SK-N-SH (cell line): ENCODE measurements around the gene NTPCR. TPM values are rescaled to one million over a fixed set of nuclear protein-coding genes. Genes with fewer than 3 reads are reported as not detected.

ENCODE experiments used
- CTCF ChIA-PET: fragments of 300-600, 350-600 bp; formaldehyde crosslinking; extraction: SDS; loops from one replicate; lab custom pipeline; 2021; lab: Yijun Ruan, JAX
- POLR2A ChIA-PET: fragments of 350-600 bp; sonication (Branson Sonifier 250); formaldehyde crosslinking; extraction: SDS; loops from one replicate; lab custom pipeline; 2020; ENCODE audit warnings: antibody characterized with exemption, inconsistent platforms; lab: Yijun Ruan, JAX
- DNase-seq: peaks from one replicate; pipeline ENCODE4 v3.0.0; 2012
- H2AFZ ChIP-seq: fragments of 200-600 bp; sonication (generic); 2 replicates; pipeline ENCODE4 v1.8.1; 2016; ENCODE audit warnings: antibody characterized with exemption, mild to moderate bottlenecking, low read depth
- H3F3A ChIP-seq: fragments of 200-600 bp; sonication (generic); replicated peaks from 2 replicates; pipeline ENCODE3; 2016; ENCODE audit warnings: antibody characterized with exemption, mild to moderate bottlenecking; ENCODE audit not compliant: insufficient read depth
- H3K27ac ChIP-seq, 2 experiments: fragments of 200-500 bp in 1 of 2; fragments of 200-600 bp in 1 of 2; sonication (Bioruptor generic) in 1 of 2; sonication (generic), shearing (Covaris generic) in 1 of 2; 2 replicates each; pipeline versions ENCODE4 v1.5.1 to v1.6.1; 2014 to 2016; ENCODE audit warnings: low read depth in 2 of 2, inconsistent platforms in 1 of 2, low read length in 1 of 2, mild to moderate bottlenecking in 1 of 2, mixed read lengths in 1 of 2
- H3K27me3 ChIP-seq: fragments of 200-600 bp; sonication (generic), shearing (Covaris generic); 2 replicates; pipeline ENCODE4 v1.6.1; 2016; ENCODE audit warnings: mixed run types; ENCODE audit not compliant: insufficient read depth
- H3K36me3 ChIP-seq, 2 experiments: fragments of 200-500 bp in 1 of 2; fragments of 200-600 bp in 1 of 2; sonication (Bioruptor generic) in 1 of 2; sonication (generic) in 1 of 2; replicated peaks in 1 of 2; 2 replicates each; pipeline versions ENCODE3 to v1.5.1; 2014 to 2016; ENCODE audit warnings: low read length in 1 of 2, mild to moderate bottlenecking in 1 of 2; ENCODE audit not compliant: insufficient read depth in 2 of 2, control insufficient read depth in 1 of 2
- H3K4me1 ChIP-seq, 2 experiments: fragments of 200-500 bp in 1 of 2; fragments of 200-600 bp in 1 of 2; sonication (Bioruptor generic) in 1 of 2; sonication (generic), shearing (Covaris generic) in 1 of 2; 2 replicates each; pipeline versions ENCODE4 v1.5.1 to v1.6.1; 2014 to 2016; ENCODE audit warnings: low read depth in 1 of 2, low read length in 1 of 2, mixed run types in 1 of 2; ENCODE audit not compliant: insufficient read depth in 2 of 2, control insufficient read depth in 1 of 2
- H3K4me2 ChIP-seq: fragments of 200-600 bp; sonication (generic), shearing (Covaris generic); 2 replicates; pipeline ENCODE4 v1.6.1; 2017; ENCODE audit warnings: mixed run types
- H3K4me3 ChIP-seq, 2 experiments: fragments of 200-500 bp in 1 of 2; fragments of 200-600 bp in 1 of 2; sonication (Bioruptor generic) in 1 of 2; sonication (generic), shearing (Covaris generic) in 1 of 2; 2 replicates each; pipeline versions ENCODE4 v1.5.1 to v1.8.1; 2014 to 2016; ENCODE audit warnings: low read depth in 2 of 2, inconsistent platforms in 1 of 2, low read length in 1 of 2, mild to moderate bottlenecking in 1 of 2, mixed read lengths in 1 of 2, moderate library complexity in 1 of 2
- H3K79me2 ChIP-seq: fragments of 200-600 bp; sonication (generic); 2 replicates; pipeline ENCODE4 v1.8.1; 2017; ENCODE audit warnings: mild to moderate bottlenecking; ENCODE audit not compliant: insufficient read depth
- H3K9ac ChIP-seq: fragments of 200-600 bp; sonication (generic); 2 replicates; pipeline ENCODE4 v1.6.1; 2017; ENCODE audit warnings: mixed run types
- H3K9me2 ChIP-seq: fragments of 200-600 bp; sonication (generic); 2 replicates; pipeline ENCODE4 v1.6.1; 2017; ENCODE audit warnings: mixed run types
- H3K9me3 ChIP-seq: fragments of 200-600 bp; sonication (generic); 2 replicates; pipeline ENCODE4 v1.6.1; 2017; ENCODE audit warnings: mixed run types, mild to moderate bottlenecking, moderate library complexity
- H4K20me1 ChIP-seq: fragments of 200-600 bp; sonication (generic); 2 replicates; pipeline ENCODE4 v1.6.1; 2017; ENCODE audit warnings: mild to moderate bottlenecking, mixed run types; ENCODE audit not compliant: insufficient read depth
- CHD2 ChIP-seq: fragments of 150-350 bp; IDR thresholded peaks from 2 replicates; pipeline ENCODE4 v1.6.1; 2018; ENCODE audit warnings: low read length; ENCODE audit not compliant: partially characterized antibody
- ELF1 ChIP-seq: IDR thresholded peaks from 2 replicates; pipeline ENCODE4 v1.4.0; 2012
- EZH2phosphoT487 ChIP-seq: fragments of 200-600 bp; sonication (generic); IDR thresholded peaks from 2 replicates; pipeline ENCODE4 v1.6.1; 2017; ENCODE audit warnings: low read depth, mixed run types, mild to moderate bottlenecking, antibody characterized with exemption, moderate library complexity, borderline replicate concordance
- FOXJ3 ChIP-seq: sonication (generic); formaldehyde crosslinking; IDR thresholded peaks from 2 replicates; pipeline ENCODE4 v1.5.1; 2020; ENCODE audit warnings: mild to moderate bottlenecking, missing genetic modification reagents
- FOXM1 ChIP-seq: IDR thresholded peaks from 2 replicates; pipeline ENCODE4 v1.4.0; 2012; ENCODE audit warnings: low read depth, mild to moderate bottlenecking
- GABPA ChIP-seq: IDR thresholded peaks from 2 replicates; pipeline ENCODE4 v1.4.0; 2012; ENCODE audit warnings: low read depth, mild to moderate bottlenecking
- GATA2 ChIP-seq: sonication (generic); formaldehyde crosslinking; IDR thresholded peaks from 2 replicates; pipeline ENCODE4 v1.5.0; 2020; ENCODE audit warnings: mild to moderate bottlenecking, missing genetic modification reagents
- MXI1 ChIP-seq: IDR thresholded peaks from 2 replicates; pipeline ENCODE4 v1.6.1; 2012; ENCODE audit warnings: mild to moderate bottlenecking, low read depth, low read length, improper control_type of control experiment
- NRF1 ChIP-seq: IDR thresholded peaks from 2 replicates; pipeline ENCODE4 v1.6.1; 2012; ENCODE audit warnings: low read depth, mild to moderate bottlenecking, low read length
- PBX3 ChIP-seq: IDR thresholded peaks from 2 replicates; pipeline ENCODE4; 2012
- POLR2AphosphoS5 ChIP-seq: IDR thresholded peaks from 2 replicates; pipeline ENCODE4 v1.6.1; 2012; ENCODE audit warnings: low read depth, low read length
- RAD21 ChIP-seq: IDR thresholded peaks from 2 replicates; pipeline ENCODE4 v1.6.1; 2012; ENCODE audit warnings: mild to moderate bottlenecking, low read length
- RCOR1 ChIP-seq: fragments of 150-350 bp; IDR thresholded peaks from 2 replicates; pipeline ENCODE4 v1.6.1; 2017; ENCODE audit warnings: antibody characterized with exemption, low read length
- RFX5 ChIP-seq: IDR thresholded peaks from 2 replicates; pipeline ENCODE4 v1.6.1; 2012; ENCODE audit warnings: mild to moderate bottlenecking, improper control_type of control experiment, low read length
- RXRA ChIP-seq: IDR thresholded peaks from 2 replicates; pipeline ENCODE4 v1.4.0; 2012; ENCODE audit warnings: low read depth, mild to moderate bottlenecking, borderline replicate concordance
- SIN3A ChIP-seq: IDR thresholded peaks from 2 replicates; pipeline ENCODE4 v1.6.1; 2012; ENCODE audit warnings: low read depth, mild to moderate bottlenecking, low read length, moderate library complexity, borderline replicate concordance
- SMC3 ChIP-seq: IDR thresholded peaks from 2 replicates; pipeline ENCODE4 v1.6.1; 2012; ENCODE audit warnings: low read depth, low read length, improper control_type of control experiment
- TAF1 ChIP-seq: IDR thresholded peaks from 2 replicates; pipeline ENCODE4 v1.6.1; 2012; ENCODE audit warnings: low read depth, mild to moderate bottlenecking, low read length, moderate library complexity, borderline replicate concordance
- TCF12 ChIP-seq: IDR thresholded peaks from 2 replicates; pipeline ENCODE4 v1.4.0; 2012
- TEAD4 ChIP-seq: IDR thresholded peaks from 2 replicates; pipeline ENCODE4 v1.4.0; 2012; ENCODE audit warnings: mild to moderate bottlenecking, borderline replicate concordance; ENCODE audit not compliant: insufficient read depth
- USF2 ChIP-seq: fragments of 150-350 bp; IDR thresholded peaks from 2 replicates; pipeline ENCODE4 v1.6.1; 2017; ENCODE audit warnings: antibody characterized with exemption, low read length, low read depth, borderline replicate concordance
- YY1 ChIP-seq: IDR thresholded peaks from 2 replicates; pipeline ENCODE4 v1.4.0; 2012; ENCODE audit warnings: low read depth, mild to moderate bottlenecking
- WGBS: methylation state at CpG from one replicate; pipeline ENCODE4 v1.1.6; 2017; ENCODE audit warnings: low lambda C conversion rate; 5-methylcytosine and 5-hydroxymethylcytosine counted together
- polyA plus RNA-seq, 3 experiments: library from polyadenylated mRNA; depleted of rRNA; stranded (reverse); fragments of >200 nt; gene quantifications; 2 replicates each; pipeline ENCODE4 v1.2.3, GENCODE V29; 2012
- TF ChIP-seq, protein P1 (sequence below): IDR thresholded peaks from 2 replicates; pipeline ENCODE4 v1.4.0; 2012; ENCODE audit warnings: low read depth, borderline replicate concordance

Gene NTPCR
- polyA plus RNA-seq, 1 of the 3 experiments (the other 2 are of a cell fraction) = 20.8 TPM

DNA sequence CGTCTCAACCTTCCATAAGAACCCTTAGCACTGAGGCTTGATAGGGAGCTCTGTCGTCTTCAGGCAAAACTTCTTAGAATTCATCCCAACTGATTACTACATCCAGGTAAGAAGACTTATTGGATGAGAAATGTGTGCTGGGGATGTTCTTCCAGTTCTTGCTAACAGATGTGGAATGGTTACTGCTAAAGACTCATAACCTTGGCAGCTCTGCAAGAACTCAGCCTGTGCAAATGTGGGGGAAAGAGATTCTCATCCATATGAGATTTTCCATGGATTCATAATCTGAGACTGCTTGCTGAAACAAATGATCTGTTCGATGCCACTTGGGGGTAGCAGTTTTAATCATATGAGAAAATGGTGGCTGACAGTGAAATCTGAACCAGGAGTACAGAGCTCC is 48.2 kb downstream of the NTPCR start:
- no peak for DNase-seq
- WGBS = 86% methylated on average over 3 of the region's 3 CpGs
- TF ChIP-seq TCF12 (no peak), EZH2phosphoT487 (no peak), GATA2 (no peak), CHD2 (no peak), YY1 (no peak), ELF1 (no peak)
- TF ChIP-seq, protein P1, sequence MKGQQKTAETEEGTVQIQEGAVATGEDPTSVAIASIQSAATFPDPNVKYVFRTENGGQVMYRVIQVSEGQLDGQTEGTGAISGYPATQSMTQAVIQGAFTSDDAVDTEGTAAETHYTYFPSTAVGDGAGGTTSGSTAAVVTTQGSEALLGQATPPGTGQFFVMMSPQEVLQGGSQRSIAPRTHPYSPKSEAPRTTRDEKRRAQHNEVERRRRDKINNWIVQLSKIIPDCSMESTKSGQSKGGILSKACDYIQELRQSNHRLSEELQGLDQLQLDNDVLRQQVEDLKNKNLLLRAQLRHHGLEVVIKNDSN = no peak
- no peaks in the 10 kb centered on the region for H3F3A ChIP-seq
- H3K36me3 ChIP-seq = peaks cover 3 to 16% of the 10 kb centered on the region in 2 experiments
- CTCF ChIA-PET = interaction anchor here (0.6 to 1.5 kb wide), 2 partner anchors 13 to 46 kb away, joined by 3 to 4 read pairs; no protein-coding TSS in a partner anchor
- no peak overlapping the region for H3K27ac ChIP-seq
- no peak overlapping the region for H3K4me2 ChIP-seq
- H3K4me1 ChIP-seq = no peaks in the 10 kb centered on the region
- H3K79me2 ChIP-seq = no peaks in the 10 kb centered on the region
- POLR2A ChIA-PET = no interaction called here
- no peak overlapping the region for H3K9ac ChIP-seq
- no peaks in the 10 kb centered on the region for H4K20me1 ChIP-seq
- H3K4me3 ChIP-seq = no peak overlapping the region
- no peak overlapping the region for H2AFZ ChIP-seq
- H3K9me3 ChIP-seq = no peaks in the 10 kb centered on the region
- no peaks in the 10 kb centered on the region for H3K9me2 ChIP-seq
- H3K27me3 ChIP-seq = no peaks in the 10 kb centered on the region

DNA sequence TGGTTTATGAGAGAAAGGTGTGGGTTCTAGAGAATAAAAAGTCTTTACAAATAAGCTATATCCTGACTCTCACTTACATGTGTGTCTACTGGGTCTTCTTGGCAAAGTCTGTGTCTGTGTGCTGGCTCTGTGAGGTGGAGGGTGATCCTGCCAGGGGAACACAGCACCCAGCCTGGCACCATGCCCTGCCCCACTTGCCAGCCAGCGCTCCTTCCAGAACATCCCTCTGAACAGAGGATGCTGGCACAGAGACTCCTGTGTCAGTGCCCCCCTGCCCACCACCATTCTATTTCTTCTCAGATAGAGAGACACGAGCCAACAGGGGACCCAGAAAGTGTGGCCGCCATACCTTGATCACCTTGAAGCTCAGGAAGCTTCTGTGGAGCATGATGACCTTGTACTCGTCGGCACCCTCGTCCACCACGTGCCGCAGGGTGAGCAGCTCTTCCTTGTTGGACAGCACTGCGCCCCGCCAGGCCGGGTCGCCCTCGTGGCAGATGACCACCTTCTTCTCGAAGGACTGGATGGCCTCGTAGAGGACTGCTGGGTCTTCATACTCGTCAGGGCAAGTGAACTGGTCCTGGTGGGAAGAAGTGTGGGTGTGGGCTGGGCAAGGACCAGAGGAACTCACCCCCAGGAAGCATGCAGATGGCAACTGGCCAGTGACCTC is 49.7 kb downstream of the NTPCR start:
- H3K27ac ChIP-seq = no peak overlapping the region
- H3K27me3 ChIP-seq = no peaks in the 10 kb centered on the region
- no peak for DNase-seq
- ChIA-PET CTCF (no interaction called here), POLR2A (no interaction called here)
- TF ChIP-seq, protein P1 = no peak
- TF ChIP-seq PBX3 (no peak), SIN3A (no peak), RXRA (no peak), SMC3 (no peak), GABPA (no peak), MXI1 (no peak), GATA2 (no peak), FOXM1 (no peak), USF2 (no peak), RAD21 (no peak), TCF12 (no peak), EZH2phosphoT487 (no peak), RFX5 (no peak), TEAD4 (no peak), TAF1 (no peak), POLR2AphosphoS5 (no peak), RCOR1 (no peak), NRF1 (no peak), FOXJ3 (CRISPR knock-in tag) (no peak)
- 94% methylated on average over 14 of the region's 16 CpGs for WGBS
- H3K4me3 ChIP-seq = no peak overlapping the region
- no peaks in the 10 kb centered on the region for H4K20me1 ChIP-seq
- no peak overlapping the region for H3K9ac ChIP-seq
- no peak overlapping the region for H2AFZ ChIP-seq
- no peaks in the 10 kb centered on the region for H3K9me3 ChIP-seq
- no peaks in the 10 kb centered on the region for H3F3A ChIP-seq
- peaks cover 0 to 4% of the 10 kb centered on the region in 2 experiments; a peak in 1 of 4 replicates for H3K4me1 ChIP-seq
- H3K9me2 ChIP-seq = no peaks in the 10 kb centered on the region
- H3K4me2 ChIP-seq = no peak overlapping the region
- H3K36me3 ChIP-seq = peaks cover 3 to 16% of the 10 kb centered on the region in 2 experiments
- H3K79me2 ChIP-seq = no peaks in the 10 kb centered on the region
